NB4 (cell line): ENCODE data around the gene SLC37A2.

Experiments used
- CTCF ChIP-seq: IDR thresholded peaks from one replicate; pipeline ENCODE4 v1.5.1; 2012; ENCODE audit warnings: low read depth, low read length
- POLR2A ChIP-seq: IDR thresholded peaks from 2 replicates; pipeline ENCODE4 v1.6.1; 2011; ENCODE audit warnings: mild to moderate bottlenecking; ENCODE audit not compliant: insufficient read length; ENCODE audit errors: extremely low read depth
- TF ChIP-seq, protein P1 (sequence below): IDR thresholded peaks from 2 replicates; pipeline ENCODE4 v1.6.1; 2011; ENCODE audit warnings: low read depth, low read length

GRCh38 chr11:125100136-125100535, 37.0 kb downstream of the SLC37A2 start:
- TF ChIP-seq CTCF (no peak), POLR2A (no peak)
- TF ChIP-seq, protein P1, sequence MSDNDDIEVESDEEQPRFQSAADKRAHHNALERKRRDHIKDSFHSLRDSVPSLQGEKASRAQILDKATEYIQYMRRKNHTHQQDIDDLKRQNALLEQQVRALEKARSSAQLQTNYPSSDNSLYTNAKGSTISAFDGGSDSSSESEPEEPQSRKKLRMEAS, result no peak
